ENCODE results near the gene EXD1.

DNA sequence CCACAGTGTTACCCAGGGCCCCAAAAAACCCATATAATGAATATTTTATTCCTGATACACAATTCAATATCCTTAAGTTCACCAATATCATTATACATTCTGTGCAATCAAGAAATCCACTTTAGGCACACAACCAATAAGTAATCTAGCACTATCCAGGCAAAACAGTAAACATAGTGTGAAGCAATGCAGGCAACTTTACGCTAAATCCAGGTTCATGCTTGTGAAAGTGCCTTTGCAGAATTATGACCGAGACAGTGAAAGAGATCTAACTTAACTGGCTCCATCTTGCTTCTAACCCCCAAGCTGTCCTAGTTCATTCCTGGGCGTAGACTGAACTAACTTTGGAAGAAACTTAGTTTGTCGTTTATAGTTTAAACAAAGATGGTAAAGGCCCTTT lies 80.3 kb downstream of the EXD1 start:
- no peak for TF ChIP-seq EZH2 (optimal IDR thresholded peaks at IDR 0.05; ENCODE audit: low read depth, low read length)
- TF ChIP-seq CTCF (IDR thresholded peaks at IDR 0.05; ENCODE audit: low read length): no peak
- TF ChIP-seq EZH2phosphoT487 (IDR thresholded peaks at IDR 0.05; ENCODE audit: low read length): no peak
